Measurements from ENCODE around the gene ANO4.

ANO4 gene

DNA sequence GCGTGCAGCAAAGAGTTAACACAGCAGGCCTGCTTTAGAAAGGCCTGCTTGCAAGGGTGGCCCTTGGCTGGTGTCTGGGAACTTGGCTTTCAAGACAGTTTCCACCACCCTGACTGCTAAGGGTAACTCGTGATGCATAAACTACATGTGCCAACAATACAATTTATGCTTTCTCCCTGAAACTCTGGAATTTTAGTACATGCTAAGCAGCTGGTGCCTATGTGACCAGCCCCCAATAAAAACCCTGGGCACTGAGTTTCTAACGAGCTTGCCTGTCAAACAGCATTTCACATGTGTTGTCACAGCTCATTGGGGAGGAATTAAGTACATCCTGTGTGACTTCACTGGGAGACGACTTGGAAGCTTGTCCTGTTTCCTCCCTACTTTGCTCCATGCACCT, 282.3 kb downstream of the ANO4 start:
- no peak for TF ChIP-seq POLR2A (IDR thresholded peaks at IDR 0.05; ENCODE audit: extremely low read depth, insufficient read length)
- TF ChIP-seq MYC (IDR thresholded peaks at IDR 0.05; ENCODE audit: low read depth, low read length), result no peak
- TF ChIP-seq, protein P1, sequence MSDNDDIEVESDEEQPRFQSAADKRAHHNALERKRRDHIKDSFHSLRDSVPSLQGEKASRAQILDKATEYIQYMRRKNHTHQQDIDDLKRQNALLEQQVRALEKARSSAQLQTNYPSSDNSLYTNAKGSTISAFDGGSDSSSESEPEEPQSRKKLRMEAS (IDR thresholded peaks at IDR 0.05; ENCODE audit: low read depth, low read length), result no peak
- TF ChIP-seq, protein P2, sequence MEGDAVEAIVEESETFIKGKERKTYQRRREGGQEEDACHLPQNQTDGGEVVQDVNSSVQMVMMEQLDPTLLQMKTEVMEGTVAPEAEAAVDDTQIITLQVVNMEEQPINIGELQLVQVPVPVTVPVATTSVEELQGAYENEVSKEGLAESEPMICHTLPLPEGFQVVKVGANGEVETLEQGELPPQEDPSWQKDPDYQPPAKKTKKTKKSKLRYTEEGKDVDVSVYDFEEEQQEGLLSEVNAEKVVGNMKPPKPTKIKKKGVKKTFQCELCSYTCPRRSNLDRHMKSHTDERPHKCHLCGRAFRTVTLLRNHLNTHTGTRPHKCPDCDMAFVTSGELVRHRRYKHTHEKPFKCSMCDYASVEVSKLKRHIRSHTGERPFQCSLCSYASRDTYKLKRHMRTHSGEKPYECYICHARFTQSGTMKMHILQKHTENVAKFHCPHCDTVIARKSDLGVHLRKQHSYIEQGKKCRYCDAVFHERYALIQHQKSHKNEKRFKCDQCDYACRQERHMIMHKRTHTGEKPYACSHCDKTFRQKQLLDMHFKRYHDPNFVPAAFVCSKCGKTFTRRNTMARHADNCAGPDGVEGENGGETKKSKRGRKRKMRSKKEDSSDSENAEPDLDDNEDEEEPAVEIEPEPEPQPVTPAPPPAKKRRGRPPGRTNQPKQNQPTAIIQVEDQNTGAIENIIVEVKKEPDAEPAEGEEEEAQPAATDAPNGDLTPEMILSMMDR (IDR thresholded peaks at IDR 0.05; ENCODE audit: low read depth, low read length), result no peak
- no peak overlapping the region for H3K4me3 ChIP-seq (ENCODE audit: low read depth, low read length)
- DNase-seq (ENCODE audit: low read depth), result no peak

DNA sequence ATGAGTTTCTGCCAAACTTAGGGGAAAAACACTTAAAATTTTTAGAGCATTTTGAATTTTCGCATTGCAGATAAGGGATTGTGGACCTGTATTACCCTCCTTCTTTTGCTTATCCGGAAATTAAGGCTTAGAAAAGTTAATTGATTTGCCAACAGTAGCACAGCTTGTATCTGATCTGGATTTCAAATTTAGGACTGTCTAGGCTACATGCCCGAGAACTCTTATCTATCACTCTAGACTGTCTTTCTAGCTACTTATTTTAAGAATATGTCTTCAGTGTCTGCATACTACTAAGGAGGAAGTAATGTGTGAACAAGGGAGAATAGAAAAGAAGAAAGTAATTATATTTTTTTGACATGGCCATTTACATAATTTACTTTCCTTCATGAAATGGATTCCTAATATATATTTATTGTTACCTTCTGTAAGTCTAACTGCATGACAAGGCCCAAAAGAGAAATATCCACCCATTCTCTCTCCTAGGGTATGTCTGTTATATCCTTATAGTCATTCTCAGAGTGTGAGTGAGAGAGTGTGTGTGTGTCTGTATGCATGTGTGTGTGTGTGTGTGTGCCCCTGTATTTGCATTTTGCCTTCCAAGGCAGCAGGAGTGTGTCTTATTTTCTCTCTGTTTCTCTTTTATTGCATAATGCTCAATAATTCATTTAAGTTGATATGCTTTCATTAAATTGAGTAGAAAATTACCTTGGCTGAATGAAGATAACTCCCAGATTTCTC, 283.4 kb downstream of the ANO4 start:
- H3K4me3 ChIP-seq (ENCODE audit: low read depth, low read length), result no peak overlapping the region
- no peak for DNase-seq (ENCODE audit: low read depth)
- TF ChIP-seq MYC (IDR thresholded peaks at IDR 0.05; ENCODE audit: low read depth, low read length), result no peak
- TF ChIP-seq POLR2A (IDR thresholded peaks at IDR 0.05; ENCODE audit: extremely low read depth, insufficient read length), result no peak
- TF ChIP-seq, protein P1 (IDR thresholded peaks at IDR 0.05; ENCODE audit: low read depth, low read length), result no peak
- TF ChIP-seq, protein P2 (IDR thresholded peaks at IDR 0.05; ENCODE audit: low read depth, low read length), result no peak

DNA sequence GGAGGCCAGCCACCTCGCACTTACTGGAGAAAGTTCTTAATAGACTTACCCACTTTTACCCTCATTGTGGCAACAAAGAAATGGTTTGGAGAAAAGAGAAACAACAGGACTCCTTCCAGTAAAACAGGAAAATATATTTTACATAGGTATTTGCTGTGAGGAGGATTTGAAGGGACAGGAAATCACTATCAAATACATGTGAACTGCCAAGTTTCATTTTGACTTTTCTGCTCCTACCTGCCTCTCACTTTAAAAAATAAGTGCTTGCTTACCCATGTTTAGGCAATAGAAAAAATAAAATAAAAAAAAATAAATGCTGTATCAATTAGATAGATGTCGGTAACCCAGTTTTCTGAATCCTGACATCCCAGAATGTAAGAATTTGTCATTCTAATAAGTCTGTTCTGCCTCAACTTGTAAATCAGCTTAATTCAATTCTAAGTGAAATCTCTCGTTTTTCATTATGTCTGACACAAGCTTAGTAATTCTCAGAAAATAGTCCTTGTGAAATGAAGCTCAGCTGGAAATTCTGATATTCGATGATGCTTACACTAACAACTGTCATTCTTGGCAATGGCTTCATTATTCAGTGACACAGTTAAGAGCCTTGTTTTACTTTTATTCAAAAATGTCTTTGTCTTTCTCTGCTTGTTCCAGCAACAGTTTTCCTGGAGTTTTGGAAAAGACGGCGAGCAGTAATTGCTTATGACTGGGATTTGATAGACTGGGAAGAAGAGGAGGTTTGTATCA, 284.1 kb downstream of the ANO4 start:
- no peak for DNase-seq (ENCODE audit: low read depth)
- TF ChIP-seq, protein P1 (IDR thresholded peaks at IDR 0.05; ENCODE audit: low read depth, low read length), result no peak
- TF ChIP-seq, protein P2 (IDR thresholded peaks at IDR 0.05; ENCODE audit: low read depth, low read length), result no peak
- TF ChIP-seq POLR2A (IDR thresholded peaks at IDR 0.05; ENCODE audit: extremely low read depth, insufficient read length), result no peak
- TF ChIP-seq MYC (IDR thresholded peaks at IDR 0.05; ENCODE audit: low read depth, low read length), result no peak
- no peak overlapping the region for H3K4me3 ChIP-seq (ENCODE audit: low read depth, low read length)

DNA sequence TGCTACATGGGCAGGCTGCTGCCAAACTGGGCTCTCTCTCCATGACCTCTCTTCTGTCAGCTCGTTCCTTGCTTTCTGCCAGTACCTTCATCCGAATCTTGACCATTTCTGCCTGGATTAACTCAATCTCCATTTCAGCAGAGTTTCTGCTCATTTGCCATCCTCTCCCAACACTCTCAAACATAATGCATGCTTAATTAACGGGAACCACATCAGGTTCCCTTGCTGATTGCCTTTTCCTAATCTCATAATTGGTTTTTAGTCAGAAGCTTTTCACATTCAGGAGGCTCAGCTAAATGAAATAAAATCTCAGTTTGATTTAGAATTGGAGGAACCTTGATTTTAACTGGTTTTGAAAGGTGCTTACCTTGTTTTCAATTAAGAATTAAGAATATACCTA, 288.1 kb downstream of the ANO4 start:
- no peak overlapping the region for H3K4me3 ChIP-seq (ENCODE audit: low read depth, low read length)
- no peak for DNase-seq (ENCODE audit: low read depth)
- TF ChIP-seq, protein P1 (IDR thresholded peaks at IDR 0.05; ENCODE audit: low read depth, low read length), result no peak

DNA sequence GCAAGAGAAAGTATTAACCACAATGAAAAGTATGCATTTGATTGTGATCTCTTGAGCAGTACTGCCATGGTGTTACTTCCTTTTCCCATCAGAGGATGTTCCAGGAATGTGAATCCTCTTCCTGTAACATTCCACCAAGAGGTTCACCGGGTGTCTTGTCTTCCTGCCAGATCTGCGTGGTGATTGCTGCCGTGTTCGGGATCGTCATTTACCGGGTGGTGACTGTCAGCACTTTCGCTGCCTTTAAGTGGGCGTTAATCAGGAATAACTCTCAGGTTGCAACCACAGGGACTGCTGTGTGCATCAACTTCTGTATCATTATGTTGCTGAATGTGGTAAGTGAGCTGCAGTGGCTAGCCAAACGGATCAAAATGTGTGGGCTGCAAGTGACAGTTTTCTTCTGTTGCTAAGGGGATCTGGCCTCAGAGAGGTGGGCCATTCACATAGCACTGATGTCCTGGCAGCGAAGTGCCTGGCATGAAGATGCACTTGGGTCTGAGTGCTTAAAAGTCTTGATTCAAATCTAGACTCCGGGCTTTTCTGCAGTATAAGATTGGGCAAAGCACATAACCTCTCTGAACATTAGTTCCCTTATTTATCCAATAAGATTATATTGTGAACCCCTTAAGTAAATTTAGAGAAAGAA, 292.0 kb downstream of the ANO4 start:
- DNase-seq (ENCODE audit: low read depth), result no peak
- TF ChIP-seq MYC (IDR thresholded peaks at IDR 0.05; ENCODE audit: low read depth, low read length) (no peak), POLR2A (IDR thresholded peaks at IDR 0.05; ENCODE audit: extremely low read depth, insufficient read length) (no peak)
- TF ChIP-seq, protein P1 (IDR thresholded peaks at IDR 0.05; ENCODE audit: low read depth, low read length), result no peak
- TF ChIP-seq, protein P2 (IDR thresholded peaks at IDR 0.05; ENCODE audit: low read depth, low read length), result no peak
- no peak overlapping the region for H3K4me3 ChIP-seq (ENCODE audit: low read depth, low read length)

DNA sequence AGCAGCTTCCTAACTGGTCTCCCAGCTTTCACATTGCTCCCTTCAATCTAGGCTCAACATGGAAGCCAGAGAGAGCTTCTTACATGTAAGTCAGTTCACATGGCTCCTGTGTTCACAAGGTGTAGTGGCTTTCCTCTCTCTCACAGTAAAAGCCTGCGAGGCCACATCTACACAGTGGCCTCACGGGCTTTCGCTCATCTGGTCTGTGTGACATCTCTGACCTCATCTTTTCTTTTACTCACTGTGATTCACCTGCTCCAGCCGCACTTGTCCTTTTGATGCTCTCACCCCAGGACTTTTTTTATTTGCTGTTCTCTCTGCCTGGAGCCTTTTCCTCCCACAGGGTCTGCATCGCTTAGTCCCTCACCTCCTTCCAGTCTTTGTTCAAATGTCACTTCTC, 293.3 kb downstream of the ANO4 start:
- DNase-seq (ENCODE audit: low read depth), result no peak
- no peak for TF ChIP-seq POLR2A (IDR thresholded peaks at IDR 0.05; ENCODE audit: extremely low read depth, insufficient read length)
- TF ChIP-seq, protein P2 (IDR thresholded peaks at IDR 0.05; ENCODE audit: low read depth, low read length), result no peak
- TF ChIP-seq, protein P1 (IDR thresholded peaks at IDR 0.05; ENCODE audit: low read depth, low read length), result no peak
- TF ChIP-seq MYC (IDR thresholded peaks at IDR 0.05; ENCODE audit: low read depth, low read length), result no peak
- no peak overlapping the region for H3K4me3 ChIP-seq (ENCODE audit: low read depth, low read length)

Measured in NB4 (cell line).